ENCODE measurements around the gene AMZ2.
"Not testable (repeated sequence)": the region's sequence is repeated elsewhere in the genome, so short reads cannot be mapped to it uniquely, and the experiment has no call there.

DNA sequence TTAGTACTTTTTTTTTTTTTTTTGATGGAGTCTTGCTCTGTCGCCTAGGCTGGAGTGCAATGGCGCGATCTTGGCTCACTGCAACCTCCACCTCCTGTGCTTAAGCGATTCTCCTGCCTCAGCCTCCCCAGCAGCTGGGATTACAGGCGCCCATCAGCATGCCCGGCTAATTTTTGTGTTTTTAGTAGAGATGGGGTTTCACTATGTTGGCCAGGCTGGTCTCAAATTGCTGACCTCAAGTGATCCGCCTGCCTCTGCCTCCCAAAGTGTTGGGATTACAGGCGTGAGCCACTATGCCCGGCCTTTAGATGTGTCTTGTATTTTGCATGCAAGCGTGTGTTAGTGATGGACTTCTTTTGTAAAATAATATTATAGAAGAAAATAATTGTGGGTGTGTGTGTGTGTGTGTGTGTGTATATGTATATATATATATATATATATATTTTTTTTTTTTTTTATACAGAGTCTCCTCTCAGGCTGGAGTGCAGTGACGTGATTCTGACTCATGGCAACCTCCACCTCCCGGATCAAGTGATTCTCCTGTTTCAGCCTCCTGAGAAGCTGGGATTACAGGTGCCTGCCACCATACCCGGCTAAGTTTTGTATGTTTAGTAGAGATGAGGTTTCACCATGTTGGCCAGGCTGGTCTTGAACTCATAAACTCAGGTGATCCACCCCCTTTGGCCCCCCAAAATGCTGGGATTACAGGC lies 38.5 kb upstream of the AMZ2 start:
- TF ChIP-seq, protein P1, sequence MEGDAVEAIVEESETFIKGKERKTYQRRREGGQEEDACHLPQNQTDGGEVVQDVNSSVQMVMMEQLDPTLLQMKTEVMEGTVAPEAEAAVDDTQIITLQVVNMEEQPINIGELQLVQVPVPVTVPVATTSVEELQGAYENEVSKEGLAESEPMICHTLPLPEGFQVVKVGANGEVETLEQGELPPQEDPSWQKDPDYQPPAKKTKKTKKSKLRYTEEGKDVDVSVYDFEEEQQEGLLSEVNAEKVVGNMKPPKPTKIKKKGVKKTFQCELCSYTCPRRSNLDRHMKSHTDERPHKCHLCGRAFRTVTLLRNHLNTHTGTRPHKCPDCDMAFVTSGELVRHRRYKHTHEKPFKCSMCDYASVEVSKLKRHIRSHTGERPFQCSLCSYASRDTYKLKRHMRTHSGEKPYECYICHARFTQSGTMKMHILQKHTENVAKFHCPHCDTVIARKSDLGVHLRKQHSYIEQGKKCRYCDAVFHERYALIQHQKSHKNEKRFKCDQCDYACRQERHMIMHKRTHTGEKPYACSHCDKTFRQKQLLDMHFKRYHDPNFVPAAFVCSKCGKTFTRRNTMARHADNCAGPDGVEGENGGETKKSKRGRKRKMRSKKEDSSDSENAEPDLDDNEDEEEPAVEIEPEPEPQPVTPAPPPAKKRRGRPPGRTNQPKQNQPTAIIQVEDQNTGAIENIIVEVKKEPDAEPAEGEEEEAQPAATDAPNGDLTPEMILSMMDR (optimal IDR thresholded peaks at IDR 0.05 in 1 of 3, IDR thresholded peaks at IDR 0.05 in 1 of 3, conservative IDR thresholded peaks at IDR 0.05 in 1 of 3; ENCODE audit: extremely low read depth in 1 of 3, insufficient read depth in 2 of 3, low read length in 3 of 3) = not testable (repeated sequence)
- not testable (repeated sequence) for TF ChIP-seq EZH2 (IDR thresholded peaks at IDR 0.05; ENCODE audit: low read length)
